H1 (cell line): ENCODE measurements around the gene TMEM225B. TPM values are rescaled to one million over a fixed set of nuclear protein-coding genes. Genes with fewer than 3 reads are reported as not detected.
A peak's percentile ranks its signal among the peaks of the same experiment; 100 is the strongest.

Source experiments
- CTCF ChIA-PET: fragments of 300-600 bp; sonication (Branson Sonifier 250); formaldehyde crosslinking; loops from one replicate; lab custom pipeline; 2021; ENCODE audit not compliant: partially characterized antibody; lab: Charles Lee
- POLR2A ChIA-PET: fragments of 300-600 bp; sonication (Branson Sonifier 250); formaldehyde crosslinking; loops from one replicate; lab custom pipeline; 2021; ENCODE audit warnings: inconsistent platforms; ENCODE audit not compliant: partially characterized antibody; lab: Charles Lee
- DNase-seq, 2 experiments: peaks; one replicate each; pipeline versions ENCODE4 v3.0.0 to v3.0.0-alpha.2; 2010 to 2022; ENCODE audit warnings: low spot score in 2 of 2, low read depth in 1 of 2, mixed read lengths in 1 of 2
- FAIRE-seq: peaks from 2 replicates; lab custom pipeline; 2011; peaks lifted over from hg19 to GRCh38; lab: Jason Lieb, UNC
- H2AFZ ChIP-seq: 2 replicates; pipeline ENCODE4 v1.8.1; 2012; ENCODE audit warnings: low read length, inconsistent platforms
- H2AK5ac ChIP-seq: 2 replicates; pipeline ENCODE4 v1.6.1; 2013; ENCODE audit warnings: low read depth, low read length
- H2BK120ac ChIP-seq: replicated peaks from 2 replicates; pipeline ENCODE3; 2013; ENCODE audit warnings: low read depth, low read length, inconsistent platforms
- H2BK12ac ChIP-seq: 2 replicates; pipeline ENCODE4 v1.6.1; 2013; ENCODE audit warnings: low read depth, low read length
- H2BK15ac ChIP-seq: 2 replicates; pipeline ENCODE4 v1.6.1; 2013; ENCODE audit warnings: low read length
- H2BK20ac ChIP-seq: 2 replicates; pipeline ENCODE4 v1.6.1; 2013; ENCODE audit warnings: low read length
- H2BK5ac ChIP-seq: 2 replicates; pipeline ENCODE4 v1.6.1; 2013; ENCODE audit warnings: low read depth, low read length
- H3K14ac ChIP-seq: 2 replicates; pipeline ENCODE4 v1.6.1; 2013; ENCODE audit warnings: inconsistent platforms; ENCODE audit not compliant: insufficient read length
- H3K18ac ChIP-seq: 2 replicates; pipeline ENCODE4 v1.6.1; 2013; ENCODE audit warnings: low read length; ENCODE audit errors: extremely low read depth
- H3K23ac ChIP-seq: 2 replicates; pipeline ENCODE4 v1.6.1; 2013; ENCODE audit warnings: inconsistent platforms; ENCODE audit not compliant: insufficient read length
- H3K23me2 ChIP-seq: 2 replicates; pipeline ENCODE4 v1.6.1; 2013; ENCODE audit warnings: low read depth, low read length
- H3K27ac ChIP-seq: 2 replicates; pipeline ENCODE4 v1.6.1; 2011; ENCODE audit warnings: low read depth, low read length, inconsistent platforms
- H3K27me3 ChIP-seq, 4 experiments: replicated peaks in 1 of 4; 1 replicate in 1 of 4; 2 replicates in 3 of 4; pipeline versions ENCODE4 v1.6.1 to v1.8.1; 2011 to 2013; ENCODE audit warnings: low read length in 3 of 4, mild to moderate bottlenecking in 3 of 4, inconsistent platforms in 2 of 4, mixed read lengths in 2 of 4, moderate library complexity in 1 of 4; ENCODE audit not compliant: control insufficient read depth in 3 of 4, insufficient read depth in 3 of 4; ENCODE audit errors: extremely low read depth in 1 of 4
- H3K36me3 ChIP-seq, 4 experiments: 2 replicates each; pipeline versions ENCODE4 v1.6.1 to v1.8.1; 2011 to 2013; ENCODE audit warnings: mild to moderate bottlenecking in 4 of 4, low read length in 3 of 4, moderate library complexity in 2 of 4, control low read depth in 1 of 4, inconsistent platforms in 1 of 4; ENCODE audit not compliant: insufficient read depth in 4 of 4, control insufficient read depth in 2 of 4
- H3K4ac ChIP-seq: replicated peaks from 2 replicates; pipeline ENCODE3; 2013; ENCODE audit warnings: low read length, low read depth, mixed read lengths, inconsistent platforms; ENCODE audit not compliant: insufficient read length
- H3K4me1 ChIP-seq, 4 experiments: replicated peaks in 1 of 4; 1 replicate in 1 of 4; 2 replicates in 3 of 4; pipeline versions ENCODE4 v1.6.1 to v1.8.1; 2011 to 2013; ENCODE audit warnings: low read length in 3 of 4, inconsistent platforms in 2 of 4, mixed read lengths in 1 of 4; ENCODE audit not compliant: insufficient read depth in 4 of 4, control insufficient read depth in 3 of 4
- H3K4me2 ChIP-seq, 2 experiments: 2 replicates each; pipeline versions ENCODE4 v1.6.1 to v1.8.1; 2011 to 2013; ENCODE audit warnings: low read depth in 2 of 2, low read length in 2 of 2, control low read depth in 1 of 2, inconsistent platforms in 1 of 2, mild to moderate bottlenecking in 1 of 2; ENCODE audit not compliant: insufficient read depth in 1 of 2
- H3K4me3 ChIP-seq, 4 experiments: fragments of 200-600, 300-600 bp in 1 of 4; sonication (generic), shearing (Covaris generic), sonication (Bioruptor Twin) in 1 of 4; 2 replicates each; pipeline versions ENCODE4 v1.5.1 to v1.8.1; 2011 to 2016; ENCODE audit warnings: low read length in 4 of 4, low read depth in 3 of 4, control low read depth in 2 of 4, inconsistent platforms in 2 of 4, mild to moderate bottlenecking in 2 of 4, mixed read lengths in 1 of 4, moderate library complexity in 1 of 4; ENCODE audit not compliant: insufficient read depth in 2 of 4; ENCODE audit errors: extremely low read depth in 1 of 4
- H3K56ac ChIP-seq: replicated peaks from 2 replicates; pipeline ENCODE3; 2013; ENCODE audit warnings: low read depth, mild to moderate bottlenecking, mixed read lengths, low read length, inconsistent platforms; ENCODE audit not compliant: insufficient read length
- H3K79me1 ChIP-seq: 2 replicates; pipeline ENCODE4 v1.6.1; 2013; ENCODE audit warnings: low read depth, low read length, control low read depth
- H3K79me2 ChIP-seq, 2 experiments: 2 replicates each; pipeline versions ENCODE4 v1.6.1 to v1.8.1; 2012 to 2013; ENCODE audit warnings: low read length in 2 of 2, mild to moderate bottlenecking in 2 of 2, inconsistent platforms in 1 of 2; ENCODE audit not compliant: insufficient read depth in 2 of 2, control insufficient read depth in 1 of 2
- H3K9ac ChIP-seq, 4 experiments: replicated peaks in 1 of 4; 1 replicate in 1 of 4; 2 replicates in 3 of 4; pipeline versions ENCODE4 v1.6.1 to v1.8.1; 2011 to 2013; ENCODE audit warnings: low read depth in 3 of 4, low read length in 3 of 4, control low read depth in 2 of 4, mild to moderate bottlenecking in 2 of 4, moderate library complexity in 2 of 4, inconsistent platforms in 1 of 4; ENCODE audit errors: extremely low read depth in 1 of 4
- H3K9me3 ChIP-seq, 2 experiments: 2 replicates each; pipeline versions ENCODE4 v1.6.1 to v1.8.1; 2012 to 2013; ENCODE audit warnings: mild to moderate bottlenecking in 2 of 2, moderate library complexity in 2 of 2, control low read depth in 1 of 2, inconsistent platforms in 1 of 2, low read depth in 1 of 2, low read length in 1 of 2, mixed read lengths in 1 of 2; ENCODE audit not compliant: insufficient read depth in 2 of 2
- H4K20me1 ChIP-seq, 2 experiments: replicated peaks in 1 of 2; 2 replicates each; pipeline versions ENCODE3 to v1.8.1; 2011 to 2013; ENCODE audit warnings: inconsistent platforms in 2 of 2, low read length in 2 of 2, mild to moderate bottlenecking in 1 of 2; ENCODE audit not compliant: insufficient read depth in 2 of 2, control insufficient read depth in 1 of 2
- H4K5ac ChIP-seq: 2 replicates; pipeline ENCODE4 v1.6.1; 2013; ENCODE audit warnings: low read length, low read depth, mixed read lengths, inconsistent platforms; ENCODE audit not compliant: insufficient read length
- H4K8ac ChIP-seq: 2 replicates; pipeline ENCODE4 v1.8.0; 2013; ENCODE audit warnings: mild to moderate bottlenecking, moderate library complexity, low read length, inconsistent platforms; ENCODE audit not compliant: insufficient read depth; ENCODE audit errors: extremely low read depth
- H4K91ac ChIP-seq: replicated peaks from 2 replicates; pipeline ENCODE3; 2013; ENCODE audit warnings: low read length, mixed read lengths, inconsistent platforms; ENCODE audit not compliant: insufficient read length
- CTBP2 ChIP-seq: IDR thresholded peaks from 2 replicates; pipeline ENCODE4 v1.7.0; 2011; ENCODE audit warnings: borderline replicate concordance, mild to moderate bottlenecking, moderate library complexity, mixed read lengths, low read length; ENCODE audit not compliant: insufficient read depth, insufficient read length
- NANOG ChIP-seq: IDR thresholded peaks from 2 replicates; pipeline ENCODE4 v1.6.1; 2011; ENCODE audit warnings: low read length, low read depth, mild to moderate bottlenecking, inconsistent platforms; ENCODE audit not compliant: insufficient read depth, poor library complexity, severe bottlenecking
- SAP30 ChIP-seq: fragments of 300-600 bp; sonication (generic); IDR thresholded peaks from 2 replicates; pipeline ENCODE4 v1.7.1; 2012; ENCODE audit warnings: low read length, moderate library complexity, mild to moderate bottlenecking, inconsistent platforms; ENCODE audit not compliant: insufficient read depth, insufficient replicate concordance
- YY1 ChIP-seq: IDR thresholded peaks from 2 replicates; pipeline ENCODE4 v1.6.1; 2011; ENCODE audit warnings: low read depth, mild to moderate bottlenecking, low read length
- WGBS, 2 experiments: shearing (Covaris generic) in 1 of 2; methylation state at CpG; one replicate each; pipeline versions ENCODE4 v1.1.6 to v1.1.7; 2013 to 2015; ENCODE audit warnings: low lambda C conversion rate in 2 of 2, mixed read lengths in 2 of 2, inconsistent platforms in 1 of 2, low coverage in 1 of 2, missing lambda C conversion rate in 1 of 2; ENCODE audit not compliant: insufficient replicate concordance in 2 of 2, insufficient coverage in 1 of 2, insufficient read length in 1 of 2; ENCODE audit errors: extremely low coverage in 1 of 2, missing lambda C conversion rate in 1 of 2; 5-methylcytosine and 5-hydroxymethylcytosine counted together
- polyA plus RNA-seq, 7 experiments: library from polyadenylated mRNA; depleted of rRNA in 3 of 7; stranded (reverse) in 5 of 7; unstranded in 2 of 7; fragments of >200 nt in 5 of 7; fragments of 200-250 nt in 2 of 7; gene quantifications; 1 replicate in 5 of 7; 2 replicates in 1 of 7; 4 replicates in 1 of 7; pipeline versions ENCODE4 v1.2.1 to v1.2.3, GENCODE V29; 2011 to 2013; ENCODE audit warnings: missing spikeins in 2 of 7, mixed read lengths in 2 of 7
- total RNA-seq: library from RNA; stranded (reverse); fragmentation: NEBNext Ultra II Directional; extraction: Animal tissue kit (Norgen Biotek cat#: 25700); gene quantifications from 2 replicates; pipeline ENCODE4 v1.2.1, GENCODE V29; 2021

TMEM225B gene
- total and polyA plus RNA-seq, 2 of the 8 experiments (the other 6 are each of a cell fraction or from before 2014, with no cell fraction given) = 0.68 TPM; not detected in 1

GRCh38 chr7:99557940-99558305 lies 40.1 kb upstream of the TMEM225B start:
- Histone ChIP-seq H4K8ac (peak overlapping the region; percentile 98), H3K4me2 (peak overlapping the region; percentile 79 to 93), H4K5ac (peak overlapping the region; percentile 97), H2AFZ (peak overlapping the region; percentile 93; the same call in 1 of the 2 replicates), H2AK5ac (no peak overlapping the region), H2BK120ac (no peak overlapping the region), H4K20me1 (peaks cover 0 to 12% of the 10 kb centered on the region in 2 experiments), H3K4ac (peak overlapping the region; percentile 92), H2BK12ac (no peak overlapping the region), H3K23ac (no peak overlapping the region), H3K27ac (peak overlapping the region; percentile 98), H3K18ac (peak overlapping the region; percentile 96), H3K56ac (peak overlapping the region; percentile 92), H3K9me3 (no peaks in the 10 kb centered on the region), H3K4me3 (peak overlapping the region; percentile 78 to 100 (median 96)), H3K23me2 (peaks cover 3% of the 10 kb centered on the region), H2BK15ac (no peak overlapping the region), H4K91ac (peak overlapping the region; percentile 97), H3K14ac (no peak overlapping the region), H3K27me3 (no peaks in the 10 kb centered on the region), H2BK20ac (no peak overlapping the region), H3K36me3 (peaks cover 9 to 36% (median 22%) of the 10 kb centered on the region in 4 experiments), H3K4me1 (peaks cover 0 to 7% (median 0%) of the 10 kb centered on the region in 4 experiments; a peak in 5 of 7 replicates), H3K9ac (peak overlapping the region; percentile 89 to 100 (median 98)), H2BK5ac (peak overlapping the region; percentile 95; the same call in 1 of the 2 replicates), H3K79me1 (peaks cover 7% of the 10 kb centered on the region), H3K79me2 (peaks cover 5 to 38% of the 10 kb centered on the region in 2 experiments)
- DNase-seq (no peak), FAIRE-seq (no peak)
- peak; percentile 85 for TF ChIP-seq SAP30
- TF ChIP-seq CTBP2 = no peak
- TF ChIP-seq YY1 = peak; percentile 73; the same call in 1 of the 2 replicates
- no peak for TF ChIP-seq NANOG
- WGBS, 2 experiments = 3% methylated on average over 17 of the region's 17 CpGs; no CpG with 5 or more reads in 1 of the 2 experiments
- ChIA-PET CTCF (interaction anchor here (0.6 to 2.1 kb wide), 4 partner anchors 21 to 58 kb away, joined by 3 to 13 read pairs (median 4); partner anchors contain the start of genes ZNF394 and ZSCAN25), POLR2A (interaction anchor here (0.6 to 3.5 kb wide), 26 partner anchors 9 to 491 kb away, joined by 3 to 56 read pairs (median 6); partner anchors contain the start of genes TMEM225B, ZKSCAN5, ZNF394 and ZSCAN25)
